Fibroblast of lung (primary cell): ENCODE measurements around the gene MYG1.

Experiments
- EZH2 ChIP-seq: IDR thresholded peaks from 2 replicates; pipeline ENCODE4 v1.5.1; 2012; ENCODE audit warnings: low read length, control low read depth, mild to moderate bottlenecking; ENCODE audit errors: missing control alignments
- TF ChIP-seq, protein P1 (sequence below), 2 donors: IDR thresholded peaks in 1 of 2; conservative IDR thresholded peaks in 1 of 2; 1 replicate in 1 of 2; 2 replicates in 1 of 2; pipeline ENCODE4 v1.5.1; 2011 to 2012; ENCODE audit warnings: low read length in 2 of 2, control low read depth in 1 of 2, inconsistent platforms in 1 of 2, low read depth in 1 of 2, mild to moderate bottlenecking in 1 of 2

DNA sequence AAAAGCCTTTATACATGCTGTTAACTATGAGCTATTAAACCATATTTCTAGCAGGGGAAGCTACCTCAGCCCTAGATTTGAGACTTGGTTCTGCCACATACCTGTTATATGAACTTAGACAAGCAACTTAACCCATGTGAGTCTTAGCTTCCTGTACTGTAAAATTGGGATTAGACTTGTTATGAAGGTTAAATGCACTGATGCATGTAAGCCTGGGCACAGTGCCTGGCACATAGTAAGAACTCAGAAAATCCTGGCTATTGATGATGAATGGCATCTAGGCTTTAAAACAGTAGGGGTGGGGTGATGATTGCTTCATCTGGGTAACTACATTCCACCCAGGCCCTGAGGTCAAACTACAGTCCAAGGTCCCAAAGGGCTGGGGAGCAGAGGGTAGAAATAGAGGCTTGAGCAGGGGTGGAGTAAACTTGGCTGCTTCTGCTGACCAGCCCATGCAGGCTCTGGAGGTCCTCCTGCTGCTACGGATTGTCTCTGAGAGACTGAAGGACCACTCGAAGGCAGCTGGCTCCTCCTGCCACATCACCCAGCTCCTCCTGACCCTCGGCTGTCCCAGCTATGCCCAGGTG is 20.1 kb upstream of the MYG1 start:
- TF ChIP-seq, protein P1, sequence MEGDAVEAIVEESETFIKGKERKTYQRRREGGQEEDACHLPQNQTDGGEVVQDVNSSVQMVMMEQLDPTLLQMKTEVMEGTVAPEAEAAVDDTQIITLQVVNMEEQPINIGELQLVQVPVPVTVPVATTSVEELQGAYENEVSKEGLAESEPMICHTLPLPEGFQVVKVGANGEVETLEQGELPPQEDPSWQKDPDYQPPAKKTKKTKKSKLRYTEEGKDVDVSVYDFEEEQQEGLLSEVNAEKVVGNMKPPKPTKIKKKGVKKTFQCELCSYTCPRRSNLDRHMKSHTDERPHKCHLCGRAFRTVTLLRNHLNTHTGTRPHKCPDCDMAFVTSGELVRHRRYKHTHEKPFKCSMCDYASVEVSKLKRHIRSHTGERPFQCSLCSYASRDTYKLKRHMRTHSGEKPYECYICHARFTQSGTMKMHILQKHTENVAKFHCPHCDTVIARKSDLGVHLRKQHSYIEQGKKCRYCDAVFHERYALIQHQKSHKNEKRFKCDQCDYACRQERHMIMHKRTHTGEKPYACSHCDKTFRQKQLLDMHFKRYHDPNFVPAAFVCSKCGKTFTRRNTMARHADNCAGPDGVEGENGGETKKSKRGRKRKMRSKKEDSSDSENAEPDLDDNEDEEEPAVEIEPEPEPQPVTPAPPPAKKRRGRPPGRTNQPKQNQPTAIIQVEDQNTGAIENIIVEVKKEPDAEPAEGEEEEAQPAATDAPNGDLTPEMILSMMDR (conservative IDR thresholded peaks at IDR 0.05 in 1 of 2, IDR thresholded peaks at IDR 0.05 in 1 of 2; ENCODE audit: low read depth in 1 of 2, low read length in 2 of 2) = no peak
- TF ChIP-seq EZH2 = no peak
